HUES48 (cell line): ENCODE results near the gene ROCK2.

ENCODE experiments used
- H3K27ac ChIP-seq: one replicate; pipeline ENCODE4 v1.7.0; 2013; ENCODE audit warnings: low read depth, low read length, inconsistent platforms
- H3K27me3 ChIP-seq: 2 replicates; pipeline ENCODE4 v1.6.1; 2013; ENCODE audit warnings: mild to moderate bottlenecking, low read length; ENCODE audit not compliant: control insufficient read depth, insufficient read depth
- H3K36me3 ChIP-seq: 2 replicates; pipeline ENCODE4 v1.6.1; 2013; ENCODE audit warnings: low read length; ENCODE audit not compliant: control insufficient read depth, insufficient read depth
- H3K4me1 ChIP-seq: 2 replicates; pipeline ENCODE4 v1.6.1; 2013; ENCODE audit warnings: mild to moderate bottlenecking, low read length; ENCODE audit not compliant: control insufficient read depth, insufficient read depth
- H3K4me3 ChIP-seq: 2 replicates; pipeline ENCODE4 v1.5.1; 2013; ENCODE audit warnings: mild to moderate bottlenecking, low read depth, low read length
- H3K9ac ChIP-seq: 2 replicates; pipeline ENCODE4 v1.6.1; 2013; ENCODE audit warnings: mild to moderate bottlenecking, low read depth, low read length, moderate library complexity
- H3K9me3 ChIP-seq: 2 replicates; pipeline ENCODE4 v1.6.1; 2013; ENCODE audit warnings: low read length; ENCODE audit not compliant: control insufficient read depth, insufficient read depth

Gene ROCK2

GRCh38 chr2:11160731-11161455 lies 183.5 kb downstream of the ROCK2 start:
- Histone ChIP-seq H3K9me3 (no peaks in the 10 kb centered on the region), H3K4me3 (no peak overlapping the region), H3K27me3 (peaks cover 4% of the 10 kb centered on the region), H3K9ac (no peak overlapping the region), H3K4me1 (peaks cover 1% of the 10 kb centered on the region; the same call in 1 of the 2 replicates), H3K27ac (no peak overlapping the region), H3K36me3 (no peaks in the 10 kb centered on the region)

DNA sequence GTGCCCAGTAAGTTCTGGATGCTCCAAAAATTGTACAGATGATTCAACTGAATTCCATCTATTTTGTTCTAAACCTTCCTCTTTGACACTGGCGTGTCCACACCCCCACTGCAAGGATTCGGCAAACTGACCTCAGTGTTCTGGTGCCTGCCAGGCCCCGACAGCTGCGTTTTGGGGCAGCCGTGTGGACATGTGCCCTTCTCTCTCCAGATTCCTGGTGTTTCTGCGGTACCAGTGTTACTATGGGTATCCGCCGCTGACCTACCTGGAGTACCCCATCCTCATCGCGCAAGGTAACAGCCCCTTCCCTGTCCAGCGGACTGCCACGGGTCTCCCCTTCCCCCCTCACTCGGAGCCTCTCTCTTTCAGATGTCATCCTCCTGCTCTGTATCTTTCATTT lies 184.2 kb downstream of the ROCK2 start:
- no peaks in the 10 kb centered on the region for H3K9me3 ChIP-seq
- H3K4me3 ChIP-seq, result no peak overlapping the region
- no peaks in the 10 kb centered on the region for H3K36me3 ChIP-seq
- no peak overlapping the region for H3K9ac ChIP-seq
- peaks cover 6% of the 10 kb centered on the region for H3K27me3 ChIP-seq
- no peak overlapping the region for H3K27ac ChIP-seq
- H3K4me1 ChIP-seq, result peaks cover 3% of the 10 kb centered on the region; the same call in 1 of the 2 replicates

DNA sequence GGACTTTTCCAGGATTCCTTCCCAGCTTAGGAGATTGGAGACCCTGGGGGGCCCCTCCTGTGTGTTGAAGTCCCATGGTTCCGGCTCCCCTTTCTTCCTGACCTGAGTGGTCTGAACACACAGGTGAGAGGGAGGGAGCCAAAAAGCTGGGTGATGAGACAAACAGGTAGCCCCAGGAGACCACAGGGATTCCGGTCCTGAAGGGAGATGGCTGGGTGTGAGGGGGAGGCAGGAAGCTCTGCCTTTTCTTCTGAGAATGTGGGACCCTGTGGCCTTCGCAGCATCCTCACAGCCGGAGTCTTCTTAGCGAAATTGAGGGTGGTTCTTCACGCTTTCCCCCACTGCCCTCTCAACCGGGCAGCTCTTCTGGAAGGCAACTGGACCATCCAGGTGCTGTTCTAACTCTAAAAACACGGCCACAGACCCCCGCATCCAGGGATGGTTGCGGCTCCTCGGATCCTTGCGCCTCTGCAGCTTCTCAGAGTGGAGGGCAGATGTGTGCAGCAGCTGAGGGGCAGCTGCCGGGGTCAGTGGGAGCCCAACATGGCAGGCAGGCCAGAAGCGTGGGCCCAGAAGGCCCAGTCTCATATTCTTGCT lies 184.8 kb downstream of the ROCK2 start:
- H3K9ac ChIP-seq, result no peak overlapping the region
- no peak overlapping the region for H3K4me3 ChIP-seq
- no peaks in the 10 kb centered on the region for H3K36me3 ChIP-seq
- H3K9me3 ChIP-seq, result no peaks in the 10 kb centered on the region
- H3K27ac ChIP-seq, result no peak overlapping the region
- H3K4me1 ChIP-seq, result peaks cover 3% of the 10 kb centered on the region; the same call in 1 of the 2 replicates
- H3K27me3 ChIP-seq, result peaks cover 6% of the 10 kb centered on the region

DNA sequence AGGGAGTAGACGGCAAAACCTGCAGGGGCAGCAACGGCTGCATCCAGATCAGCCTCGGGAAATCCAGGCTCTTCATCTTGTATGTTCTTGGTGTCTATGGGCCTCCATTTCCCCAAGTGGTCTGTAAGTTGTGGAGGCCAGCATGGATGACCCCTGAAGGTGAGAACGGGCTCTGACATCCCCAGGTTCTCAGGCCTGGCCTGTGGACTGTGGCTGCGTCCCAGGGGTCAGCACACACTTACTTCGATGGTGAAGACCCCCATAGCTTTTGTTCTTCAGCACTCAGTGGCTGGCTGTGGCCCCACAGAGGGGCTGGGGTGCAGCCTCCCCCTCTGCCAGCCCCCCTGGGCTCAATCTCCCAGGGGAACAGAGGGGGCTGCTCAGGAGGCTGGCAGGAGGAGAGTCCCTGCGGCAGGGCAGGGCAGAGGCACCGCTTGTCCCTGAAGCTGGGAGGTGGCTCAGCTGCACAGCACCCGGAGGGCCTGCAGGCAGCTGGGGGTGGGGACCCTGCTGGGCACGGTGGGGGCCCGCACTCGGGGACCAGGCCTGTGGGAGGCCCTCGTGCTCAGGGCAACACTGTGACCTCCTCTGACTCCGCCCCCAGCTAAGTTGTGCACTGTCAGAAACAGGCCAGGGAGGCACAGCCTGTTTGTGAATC lies 185.4 kb downstream of the ROCK2 start:
- H3K27me3 ChIP-seq, result peaks cover 9% of the 10 kb centered on the region
- H3K4me3 ChIP-seq, result no peak overlapping the region
- no peak overlapping the region for H3K27ac ChIP-seq
- no peaks in the 10 kb centered on the region for H3K36me3 ChIP-seq
- no peak overlapping the region for H3K9ac ChIP-seq
- no peaks in the 10 kb centered on the region for H3K9me3 ChIP-seq
- peaks cover 7% of the 10 kb centered on the region for H3K4me1 ChIP-seq

- Histone ChIP-seq H3K4me1 (peaks cover 7% of the 10 kb centered on the region), H3K9me3 (no peaks in the 10 kb centered on the region), H3K36me3 (no peaks in the 10 kb centered on the region), H3K4me3 (no peak overlapping the region), H3K27ac (no peak overlapping the region), H3K27me3 (peaks cover 14% of the 10 kb centered on the region), H3K9ac (no peak overlapping the region)
Measured at GRCh38 chr2:11157731-11158130, 186.7 kb downstream of the ROCK2 start.

DNA sequence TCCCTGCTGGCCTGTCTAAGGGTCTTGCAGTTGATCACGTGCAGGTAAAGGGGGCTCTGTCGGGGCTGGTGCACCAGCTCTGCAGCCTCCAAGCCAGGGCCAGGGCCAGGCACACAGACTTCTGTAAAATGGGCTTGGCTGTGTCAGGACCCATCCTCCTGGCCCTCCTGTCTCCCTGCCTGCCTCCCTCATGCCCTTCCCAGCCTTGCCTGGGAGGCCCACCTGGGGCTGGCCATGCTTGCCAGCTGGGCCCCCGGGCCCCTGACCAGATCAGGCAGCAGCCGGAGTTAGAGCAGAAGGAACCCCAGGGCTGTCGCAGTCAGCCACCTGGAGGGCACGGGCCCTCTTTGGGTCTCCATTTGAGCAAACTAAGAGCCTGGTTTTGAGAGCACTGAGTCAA lies 187.1 kb downstream of the ROCK2 start:
- H3K9me3 ChIP-seq, result no peaks in the 10 kb centered on the region
- H3K27me3 ChIP-seq, result peaks cover 18% of the 10 kb centered on the region
- no peak overlapping the region for H3K9ac ChIP-seq
- peaks cover 7% of the 10 kb centered on the region for H3K4me1 ChIP-seq
- no peaks in the 10 kb centered on the region for H3K36me3 ChIP-seq
- no peak overlapping the region for H3K27ac ChIP-seq
- H3K4me3 ChIP-seq, result no peak overlapping the region

GRCh38 chr2:11156396-11157075 lies 187.9 kb downstream of the ROCK2 start:
- Histone ChIP-seq H3K9ac (no peak overlapping the region), H3K9me3 (no peaks in the 10 kb centered on the region), H3K27me3 (peaks cover 19% of the 10 kb centered on the region), H3K4me3 (no peak overlapping the region), H3K27ac (no peak overlapping the region), H3K4me1 (peaks cover 7% of the 10 kb centered on the region), H3K36me3 (no peaks in the 10 kb centered on the region)

DNA sequence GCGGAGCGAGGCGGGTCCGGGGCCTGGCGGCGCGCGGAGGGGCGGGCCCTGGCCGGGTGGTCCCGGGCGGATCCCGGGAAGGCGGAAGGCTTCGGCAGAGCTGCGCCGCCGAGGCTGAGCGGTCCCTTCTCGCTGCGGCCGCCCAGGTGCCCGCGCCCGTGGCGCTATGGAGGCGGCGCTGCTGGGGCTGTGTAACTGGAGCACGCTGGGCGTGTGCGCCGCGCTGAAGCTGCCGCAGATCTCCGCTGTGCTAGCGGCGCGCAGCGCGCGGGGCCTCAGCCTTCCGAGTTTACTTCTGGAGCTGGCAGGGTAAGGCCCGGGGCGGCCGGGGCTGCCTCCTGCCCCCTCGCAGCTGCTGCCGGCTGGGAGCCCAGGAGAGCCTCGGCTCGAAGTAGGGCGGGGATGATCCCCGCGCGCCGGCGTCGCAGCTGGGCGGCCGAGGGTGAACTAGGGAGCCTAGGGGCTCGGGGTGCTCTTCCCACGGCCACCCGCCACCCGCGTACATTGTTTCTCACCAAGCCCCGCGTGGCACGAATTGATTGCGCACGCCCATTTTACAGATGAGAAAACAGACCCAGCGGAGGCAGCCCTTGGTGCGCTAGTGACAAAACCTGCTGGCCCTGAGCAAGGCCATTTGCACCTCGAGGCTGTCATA lies 188.9 kb downstream of the ROCK2 start, which contains the start of gene SLC66A3:
Gene SLC66A3, plus strand, starts transcription at position 87 of the 655 bp plus-strand sequence. Its CDS starts 80 bp downstream, at position 167.
- Histone ChIP-seq H3K36me3 (no peaks in the 10 kb centered on the region), H3K9ac (peak within 1 kb of the TSS; percentile 75), H3K27me3 (peaks cover 19% of the 10 kb centered on the region), H3K27ac (peak within 1 kb of the TSS; percentile 76), H3K9me3 (no peaks in the 10 kb centered on the region), H3K4me1 (peaks cover 7% of the 10 kb centered on the region), H3K4me3 (peak within 1 kb of the TSS; percentile 76)

DNA sequence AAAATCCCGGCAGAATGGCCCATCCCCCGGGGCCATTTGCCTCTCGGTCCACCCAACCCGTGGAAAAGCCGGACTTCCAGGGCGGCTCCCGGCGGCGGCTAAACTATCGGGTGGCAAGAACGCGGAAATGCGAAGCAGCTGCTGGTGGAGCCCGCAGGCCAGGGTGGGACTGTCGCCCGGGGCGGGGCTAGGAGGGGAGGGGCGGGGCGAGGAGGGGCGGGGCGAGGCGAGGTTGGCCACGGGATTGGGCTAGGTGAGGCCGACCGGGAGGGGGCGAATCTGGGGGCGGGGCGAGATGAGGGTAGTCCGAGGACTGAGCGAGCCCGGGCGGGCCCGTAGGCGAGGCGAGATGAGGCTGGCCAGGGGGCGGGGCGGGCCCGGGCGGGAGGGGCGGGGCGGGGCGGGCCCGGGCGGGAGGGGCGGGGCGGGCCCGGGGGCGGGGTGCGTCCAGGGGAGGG lies 189.5 kb downstream of the ROCK2 start:
- Histone ChIP-seq H3K27me3 (peaks cover 19% of the 10 kb centered on the region), H3K9me3 (no peaks in the 10 kb centered on the region), H3K4me3 (peak overlapping the region; percentile 58), H3K27ac (peak overlapping the region; percentile 67), H3K4me1 (peaks cover 7% of the 10 kb centered on the region), H3K9ac (peak overlapping the region; percentile 50), H3K36me3 (no peaks in the 10 kb centered on the region)
